AML-193 (cell line): Measurements from ENCODE around the gene C2CD5.
"Not testable (repeated sequence)": the region's sequence is repeated elsewhere in the genome, so short reads cannot be mapped to it uniquely, and the experiment has no call there.

Source experiments
- DNase-seq, 2 experiments: peaks; one replicate each; lab custom pipeline; 2025; lab: John Stamatoyannopoulos, UW

The C2CD5 gene, protein sequence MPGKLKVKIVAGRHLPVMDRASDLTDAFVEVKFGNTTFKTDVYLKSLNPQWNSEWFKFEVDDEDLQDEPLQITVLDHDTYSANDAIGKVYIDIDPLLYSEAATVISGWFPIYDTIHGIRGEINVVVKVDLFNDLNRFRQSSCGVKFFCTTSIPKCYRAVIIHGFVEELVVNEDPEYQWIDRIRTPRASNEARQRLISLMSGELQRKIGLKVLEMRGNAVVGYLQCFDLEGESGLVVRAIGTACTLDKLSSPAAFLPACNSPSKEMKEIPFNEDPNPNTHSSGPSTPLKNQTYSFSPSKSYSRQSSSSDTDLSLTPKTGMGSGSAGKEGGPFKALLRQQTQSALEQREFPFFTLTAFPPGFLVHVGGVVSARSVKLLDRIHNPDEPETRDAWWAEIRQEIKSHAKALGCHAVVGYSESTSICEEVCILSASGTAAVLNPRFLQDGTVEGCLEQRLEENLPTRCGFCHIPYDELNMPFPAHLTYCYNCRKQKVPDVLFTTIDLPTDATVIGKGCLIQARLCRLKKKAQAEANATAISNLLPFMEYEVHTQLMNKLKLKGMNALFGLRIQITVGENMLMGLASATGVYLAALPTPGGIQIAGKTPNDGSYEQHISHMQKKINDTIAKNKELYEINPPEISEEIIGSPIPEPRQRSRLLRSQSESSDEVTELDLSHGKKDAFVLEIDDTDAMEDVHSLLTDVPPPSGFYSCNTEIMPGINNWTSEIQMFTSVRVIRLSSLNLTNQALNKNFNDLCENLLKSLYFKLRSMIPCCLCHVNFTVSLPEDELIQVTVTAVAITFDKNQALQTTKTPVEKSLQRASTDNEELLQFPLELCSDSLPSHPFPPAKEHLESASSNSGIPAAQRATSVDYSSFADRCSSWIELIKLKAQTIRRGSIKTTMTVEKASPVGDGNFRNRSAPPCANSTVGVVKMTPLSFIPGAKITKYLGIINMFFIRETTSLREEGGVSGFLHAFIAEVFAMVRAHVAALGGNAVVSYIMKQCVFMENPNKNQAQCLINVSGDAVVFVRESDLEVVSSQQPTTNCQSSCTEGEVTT

GRCh38 chr12:22544038-22544979, at the start of gene C2CD5:
Gene C2CD5 (minus strand): TSS chr12:22544542. CDS start chr12:22544150, 392 bp downstream.
- DNase-seq = peak; percentile 87 to 88

DNA sequence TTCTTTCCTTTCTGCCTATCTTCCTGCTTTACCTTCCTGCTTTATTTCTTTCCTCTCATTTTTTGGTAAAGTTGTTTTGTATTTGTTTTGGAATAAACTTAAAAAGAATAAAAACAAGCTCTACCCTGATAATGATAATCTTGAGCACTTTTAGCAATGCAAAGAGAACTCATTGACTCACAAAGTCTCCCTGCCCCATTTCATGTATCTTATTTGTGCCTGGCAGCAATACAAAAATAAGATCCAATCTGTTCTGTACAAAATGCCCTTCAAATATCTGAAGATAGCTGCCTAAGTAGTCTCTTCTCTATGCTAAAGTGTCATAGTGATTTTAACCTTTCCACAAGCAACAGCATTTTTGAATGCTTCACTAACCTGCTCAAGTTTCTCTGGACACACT, 49.5 kb upstream of the C2CD5 start:
- DNase-seq = no peak

DNA sequence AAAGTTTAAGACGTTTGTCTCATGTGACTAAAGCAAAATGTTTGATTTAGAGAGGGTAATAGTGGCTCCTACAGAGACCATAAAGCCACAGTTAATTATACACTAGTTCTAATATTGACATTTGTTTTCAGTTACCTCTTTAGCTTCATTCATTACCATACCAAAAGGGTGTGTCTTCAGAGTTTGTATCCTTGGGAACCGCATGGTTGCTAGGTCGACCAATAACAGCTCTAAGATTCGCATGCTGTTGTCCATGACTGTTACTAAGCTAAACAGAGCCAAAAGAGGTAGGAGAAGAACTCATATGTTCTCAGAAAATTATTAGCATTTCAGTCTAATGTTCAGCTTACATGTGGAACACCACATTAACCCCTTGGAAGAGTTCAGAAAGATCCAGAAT, 44.5 kb upstream of the C2CD5 start:
- no peak for DNase-seq

GRCh38 chr12:22578328-22578727, 34.0 kb upstream of the C2CD5 start:
- no peak for DNase-seq

- DNase-seq = no peak
Measured at GRCh38 chr12:22577667-22578066, 33.3 kb upstream of the C2CD5 start.

DNA sequence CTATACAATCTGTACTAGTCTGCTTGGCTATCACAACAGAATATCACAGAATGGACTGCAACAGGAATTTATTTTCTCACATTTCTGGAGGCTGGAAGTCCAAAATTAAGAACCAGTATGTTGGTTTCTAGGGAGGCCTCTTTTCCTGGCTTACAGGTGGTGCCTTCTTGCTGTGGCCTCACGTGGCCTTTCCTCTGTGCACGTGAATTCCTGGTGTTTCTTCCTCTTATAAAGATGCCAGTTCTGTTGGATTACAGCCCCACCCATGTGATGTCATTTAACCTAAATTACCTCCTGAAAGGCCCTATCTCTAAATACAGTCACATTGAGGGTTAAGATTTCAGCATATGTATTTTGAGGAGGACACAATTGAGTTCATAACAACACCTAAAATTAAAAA, 32.1 kb upstream of the C2CD5 start:
- no peak for DNase-seq

DNA sequence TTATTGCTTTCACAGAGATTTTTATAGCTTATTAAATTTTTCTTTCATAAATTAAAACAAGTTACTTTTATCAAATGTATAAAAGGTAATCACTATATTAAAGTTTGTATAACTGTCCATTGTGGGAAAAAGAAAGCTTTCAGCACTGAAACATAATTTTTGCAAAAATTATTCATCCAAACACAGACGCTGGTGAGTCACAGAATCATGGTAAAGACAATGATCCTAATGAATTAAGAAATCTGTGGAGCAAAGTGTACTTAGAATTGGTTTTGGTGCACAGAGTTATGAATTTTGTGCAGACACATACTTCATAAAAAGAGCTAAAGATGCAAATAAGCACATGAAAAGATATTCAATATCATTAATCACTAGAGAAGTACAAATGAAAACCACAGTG, 31.7 kb upstream of the C2CD5 start:
- no peak for DNase-seq

GRCh38 chr12:22574921-22575320, 30.6 kb upstream of the C2CD5 start:
- DNase-seq = no peak

DNA sequence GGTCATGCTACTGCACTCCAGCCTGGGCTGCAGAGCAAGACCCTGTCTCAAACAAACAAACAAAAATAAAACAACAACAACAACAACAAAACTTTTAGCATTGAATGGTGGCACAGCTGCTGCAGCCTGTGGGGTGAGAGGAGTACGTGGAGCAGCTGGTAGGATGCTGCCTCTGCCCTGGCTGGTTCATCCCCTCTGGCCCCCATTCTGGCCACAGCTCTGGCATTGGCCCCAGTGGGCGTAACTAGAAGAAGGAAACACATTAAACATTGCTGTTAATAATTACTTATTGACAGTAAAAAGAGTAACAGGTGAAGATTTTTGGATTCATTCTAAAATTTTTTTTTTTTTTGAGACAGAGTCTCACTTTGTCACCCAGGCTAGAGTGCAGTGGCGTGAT, 28.8 kb upstream of the C2CD5 start:
- DNase-seq = no peak

- DNase-seq = no peak
Measured at GRCh38 chr12:22569253-22569652, 24.9 kb upstream of the C2CD5 start.

GRCh38 chr12:22562036-22563028, 18.0 kb upstream of the C2CD5 start:
- no peak for DNase-seq

DNA sequence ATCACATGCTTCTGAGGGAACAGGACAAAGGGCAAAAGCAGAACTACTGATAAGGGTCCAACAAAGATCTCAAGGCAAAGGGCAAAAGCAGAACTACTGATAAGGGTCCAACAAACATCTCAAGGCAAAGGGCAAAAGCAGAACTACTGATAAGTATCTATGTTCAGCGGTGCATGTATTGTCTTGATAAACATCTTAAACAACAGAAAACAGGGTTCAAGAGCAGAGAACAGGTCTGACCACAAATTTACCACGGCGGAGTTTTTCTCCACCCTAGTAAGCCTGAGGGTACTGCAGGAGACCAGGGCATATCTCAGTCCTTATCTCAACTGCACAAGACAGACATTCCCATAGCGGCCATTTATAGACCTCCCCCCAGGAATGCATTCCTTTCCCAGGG, 10.4 kb upstream of the C2CD5 start:
- DNase-seq = not testable (repeated sequence)

DNA sequence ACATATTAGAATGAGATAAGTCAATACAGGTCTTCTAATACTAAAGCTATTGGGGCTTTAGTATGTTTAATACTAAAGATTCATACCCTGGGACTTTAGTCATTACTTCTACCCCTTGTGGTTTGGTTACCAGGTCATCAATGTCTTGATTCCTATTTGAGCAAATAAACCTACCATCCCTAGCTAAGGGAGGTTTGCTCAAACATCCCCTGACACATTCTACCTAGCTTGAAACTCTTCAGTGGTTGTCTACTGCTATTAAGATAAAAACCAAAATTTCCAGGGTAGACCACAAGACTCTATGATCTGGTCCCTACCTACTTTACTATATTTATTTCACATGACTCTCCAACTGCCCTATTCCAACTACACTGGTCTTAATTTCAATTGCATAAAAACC, 7.3 kb upstream of the C2CD5 start:
- DNase-seq = no peak

GRCh38 chr12:22545255-22545654, 913 bp upstream of the C2CD5 start:
- no peak for DNase-seq

DNA sequence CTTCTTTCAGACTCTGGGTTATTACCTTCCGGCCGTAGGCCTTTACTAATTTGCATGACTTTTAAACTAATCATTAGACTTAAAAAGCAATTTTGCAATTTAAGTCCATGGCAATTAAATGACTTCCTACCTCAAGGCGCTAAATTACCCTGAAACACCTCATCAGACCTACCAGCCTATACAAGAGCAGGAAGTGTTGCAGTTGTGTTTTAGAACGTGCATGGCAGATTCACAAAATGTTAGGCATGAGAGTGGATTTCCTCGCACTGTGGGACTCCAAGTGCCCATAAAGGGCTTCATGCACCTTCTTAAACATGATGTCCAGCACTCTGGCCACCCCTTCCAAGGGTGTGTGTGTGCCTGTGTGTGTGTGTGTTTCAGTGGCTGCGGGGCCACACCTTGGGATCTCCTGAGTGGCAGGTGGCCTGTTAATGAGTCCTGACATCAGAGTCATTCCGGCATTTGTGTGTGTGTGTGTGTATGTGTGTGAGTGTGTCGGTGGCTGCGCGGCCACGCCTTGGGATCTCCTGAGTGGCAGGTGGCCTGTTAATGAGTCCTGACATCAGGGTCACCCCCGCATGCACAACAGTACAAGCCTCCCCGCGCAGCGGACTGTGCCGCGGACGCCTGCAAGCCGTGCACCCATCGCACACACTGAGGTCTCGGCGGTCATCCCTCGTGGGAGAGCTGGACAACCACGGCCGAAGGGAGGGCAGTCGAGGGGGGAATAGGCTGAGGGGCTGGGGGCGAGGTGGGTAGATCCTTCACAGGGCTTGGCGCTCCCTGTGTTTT, 900 bp downstream of the C2CD5 start:
- no peak for DNase-seq

DNA sequence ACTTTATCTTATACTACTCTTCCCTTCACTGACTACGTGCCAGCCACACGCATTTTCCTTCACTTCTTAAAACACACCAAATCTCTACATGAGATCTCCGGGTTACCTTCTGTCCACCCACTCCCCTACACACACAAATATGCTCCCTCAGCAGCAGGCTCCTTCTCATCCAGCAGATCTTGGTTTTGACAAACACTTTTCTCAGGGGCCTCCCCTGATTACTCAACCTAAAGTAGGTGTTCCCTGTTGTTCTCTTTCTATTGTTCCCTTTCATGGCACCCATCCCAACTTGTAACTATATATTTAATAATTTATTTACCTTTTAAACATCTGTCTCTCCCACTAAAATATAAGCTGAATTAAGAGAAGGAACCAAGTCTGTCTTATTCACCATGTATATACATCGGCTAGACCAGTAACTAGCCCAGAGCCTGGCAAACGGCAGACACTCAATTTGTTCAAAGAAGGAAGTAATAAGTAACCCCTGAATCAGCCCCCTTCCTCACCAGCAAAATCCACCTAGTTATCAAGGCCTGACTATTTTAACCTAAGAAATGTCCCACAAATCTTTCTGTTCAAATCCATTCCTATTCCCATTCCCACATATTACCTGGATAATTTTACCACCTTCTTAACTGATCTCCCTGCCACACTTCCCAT, 2.7 kb downstream of the C2CD5 start:
- no peak for DNase-seq

DNA sequence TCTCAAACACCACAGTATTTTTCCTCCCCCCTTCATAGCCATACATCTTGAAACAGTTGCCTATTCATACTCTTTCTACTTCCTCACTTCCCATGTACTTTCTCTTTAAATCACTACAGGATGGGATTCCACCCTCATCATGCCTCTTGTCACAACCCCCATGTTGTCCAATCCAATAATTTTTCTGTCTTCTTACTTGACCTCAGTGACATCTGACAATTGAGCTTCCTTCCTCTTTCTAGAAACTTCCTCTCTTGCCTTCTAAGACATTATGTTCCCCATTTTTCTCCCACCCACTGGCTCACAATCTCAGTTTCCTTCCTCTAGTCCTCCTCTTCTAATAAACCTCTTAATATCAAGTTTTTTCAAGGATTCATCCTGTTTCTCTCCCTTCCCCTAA, 5.3 kb downstream of the C2CD5 start:
- peak; percentile 92 to 97 for DNase-seq

- no peak for DNase-seq
Measured at GRCh38 chr12:22538311-22538710, 6.0 kb downstream of the C2CD5 start.

GRCh38 chr12:22536971-22537544, 7.3 kb downstream of the C2CD5 start:
- no peak for DNase-seq
